Measurements from ENCODE around the gene GALNT6. TPM values are rescaled to one million over a fixed set of nuclear protein-coding genes. Genes with fewer than 3 reads are reported as not detected.

GALNT6 gene
- total and polyA plus RNA-seq, 2 experiments from 2014 or later = 4.3 to 5.4 TPM

- H3K27me3 ChIP-seq = no peaks in the 10 kb centered on the region
- H3K27ac ChIP-seq = no peak overlapping the region
- no peak overlapping the region for H3K4me3 ChIP-seq
- H3K4me1 ChIP-seq (ENCODE audit: low read depth) = peaks cover 5% of the 10 kb centered on the region
- no peak for DNase-seq (ENCODE audit: low read depth in 1 of 2, low spot score in 1 of 2)
- H3K9me3 ChIP-seq (ENCODE audit: low read depth) = no peaks in the 10 kb centered on the region
- no peak for TF ChIP-seq CTCF (IDR thresholded peaks at IDR 0.05; ENCODE audit: low read depth, low read length)
- H3K36me3 ChIP-seq = no peaks in the 10 kb centered on the region
Measured at GRCh38 chr12:51378749-51379148, 12.5 kb downstream of the GALNT6 start.

DNA sequence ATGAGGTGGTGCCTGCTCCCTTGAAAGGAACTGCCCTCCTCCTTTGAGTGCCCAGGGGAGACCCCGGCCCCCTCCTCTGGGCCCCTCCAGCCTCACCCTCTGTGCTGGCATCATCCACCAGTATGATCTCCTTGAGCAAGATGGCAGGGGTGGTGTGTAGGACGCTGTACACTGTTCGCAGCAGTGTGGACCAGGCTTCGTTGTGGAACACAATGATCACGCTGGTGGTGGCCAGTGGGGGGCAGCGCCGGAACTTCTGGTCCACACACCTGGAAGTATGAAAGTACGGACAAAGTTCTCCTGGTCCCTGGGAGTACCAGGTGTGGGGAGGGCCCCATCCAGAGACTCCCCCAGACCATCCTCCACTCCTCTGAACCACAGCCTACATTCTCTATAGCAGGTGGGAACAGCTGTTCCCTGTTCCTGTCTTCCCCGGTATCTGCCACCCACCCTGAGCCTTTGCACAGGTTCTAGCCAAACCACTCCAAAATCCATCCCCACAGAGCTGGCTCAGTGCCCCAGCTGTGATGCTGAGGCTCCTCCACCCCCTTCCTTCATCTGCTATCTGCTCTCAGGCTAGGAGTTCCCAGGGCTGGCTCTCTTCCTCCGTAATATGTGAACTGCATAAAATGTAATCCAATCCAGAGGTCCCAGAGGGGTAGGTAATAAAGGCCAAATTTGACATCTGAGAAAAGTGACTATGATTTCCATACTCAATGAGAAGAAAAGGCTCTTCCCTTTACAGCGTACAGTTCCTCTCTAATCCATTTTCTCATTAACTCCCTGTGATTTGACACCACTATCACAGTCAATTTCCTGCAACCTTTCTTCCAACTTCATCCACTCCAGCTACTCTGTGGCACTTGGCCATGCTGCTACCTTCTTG, 13.9 kb downstream of the GALNT6 start:
- H3K9me3 ChIP-seq (ENCODE audit: low read depth) = no peaks in the 10 kb centered on the region
- H3K27ac ChIP-seq = no peak overlapping the region
- peaks cover 5% of the 10 kb centered on the region for H3K4me1 ChIP-seq (ENCODE audit: low read depth)
- H3K36me3 ChIP-seq = no peaks in the 10 kb centered on the region
- peak in 1 of 2 donors; percentile 51 for DNase-seq (ENCODE audit: low read depth in 1 of 2, low spot score in 1 of 2)
- TF ChIP-seq CTCF (IDR thresholded peaks at IDR 0.05; ENCODE audit: low read depth, low read length) = no peak
- no peak overlapping the region for H3K4me3 ChIP-seq
- no peaks in the 10 kb centered on the region for H3K27me3 ChIP-seq

DNA sequence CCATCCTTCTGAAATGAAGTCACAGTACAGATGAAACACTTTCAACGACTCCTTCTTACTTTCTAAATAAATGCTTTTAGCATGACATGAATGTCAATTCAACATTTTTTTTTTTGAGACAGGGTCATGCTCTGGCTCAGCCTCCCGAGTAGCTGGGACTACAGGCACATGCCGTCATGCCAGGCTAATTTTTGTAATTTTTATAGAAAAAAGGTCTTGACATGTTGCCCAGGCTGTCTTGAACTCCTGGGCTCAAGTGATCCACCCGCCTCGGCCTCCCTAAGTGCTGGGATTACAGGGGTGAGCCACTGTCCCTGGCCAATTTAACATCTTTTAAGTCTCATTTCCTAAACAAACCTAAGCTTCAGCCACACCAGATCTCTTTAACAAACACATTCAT, 16.4 kb downstream of the GALNT6 start:
- no peak for TF ChIP-seq CTCF (IDR thresholded peaks at IDR 0.05; ENCODE audit: low read depth, low read length)
- Histone ChIP-seq H3K27ac (no peak overlapping the region), H3K4me1 (ENCODE audit: low read depth) (peaks cover 8% of the 10 kb centered on the region), H3K27me3 (no peaks in the 10 kb centered on the region), H3K4me3 (no peak overlapping the region), H3K9me3 (ENCODE audit: low read depth) (no peaks in the 10 kb centered on the region), H3K36me3 (no peaks in the 10 kb centered on the region)
- no peak for DNase-seq (ENCODE audit: low read depth in 1 of 2, low spot score in 1 of 2)

DNA sequence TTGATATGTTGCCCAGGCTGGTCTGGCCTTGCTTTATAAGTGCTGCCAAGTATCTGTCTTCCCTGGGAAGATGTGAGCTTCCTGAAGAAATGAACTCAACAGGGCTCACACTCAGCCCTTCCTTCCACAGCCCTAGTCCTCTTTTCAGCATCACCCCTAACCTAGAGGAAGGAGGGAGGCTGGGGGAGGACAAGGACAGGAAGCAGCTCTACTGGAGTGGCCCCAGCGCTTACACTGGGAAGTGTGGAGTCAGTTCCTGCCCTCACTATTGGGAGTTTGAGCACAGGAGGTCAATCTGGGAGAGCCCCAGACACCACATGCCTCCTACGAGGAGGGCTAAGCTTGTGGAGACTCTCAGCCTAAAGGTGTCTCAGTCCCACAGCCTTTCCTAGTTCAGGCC, 16.8 kb downstream of the GALNT6 start:
- DNase-seq (ENCODE audit: low read depth in 1 of 2, low spot score in 1 of 2) = peak in 1 of 2 donors; percentile 75
- Histone ChIP-seq H3K27ac (no peak overlapping the region), H3K4me1 (ENCODE audit: low read depth) (peaks cover 8% of the 10 kb centered on the region), H3K27me3 (no peaks in the 10 kb centered on the region), H3K9me3 (ENCODE audit: low read depth) (no peaks in the 10 kb centered on the region), H3K4me3 (no peak overlapping the region), H3K36me3 (no peaks in the 10 kb centered on the region)
- TF ChIP-seq CTCF (IDR thresholded peaks at IDR 0.05; ENCODE audit: low read depth, low read length) = no peak

GRCh38 chr12:51373187-51373586, 18.0 kb downstream of the GALNT6 start:
- H3K36me3 ChIP-seq = no peaks in the 10 kb centered on the region
- no peaks in the 10 kb centered on the region for H3K27me3 ChIP-seq
- no peak for TF ChIP-seq CTCF (IDR thresholded peaks at IDR 0.05; ENCODE audit: low read depth, low read length)
- no peak overlapping the region for H3K27ac ChIP-seq
- H3K4me3 ChIP-seq = no peak overlapping the region
- peaks cover 8% of the 10 kb centered on the region for H3K4me1 ChIP-seq (ENCODE audit: low read depth)
- DNase-seq (ENCODE audit: low read depth in 1 of 2, low spot score in 1 of 2) = no peak
- H3K9me3 ChIP-seq (ENCODE audit: low read depth) = no peaks in the 10 kb centered on the region
